COLO668 (cell line): ENCODE data around the gene DRD3.

Experiments
- DNase-seq: peaks from one replicate; lab custom pipeline; 2025; ENCODE audit not compliant: unreplicated experiment; lab: John Stamatoyannopoulos, UW

Gene DRD3

GRCh38 chr3:114186501-114186900 lies 7.6 kb upstream of the DRD3 start:
- no peak for DNase-seq

GRCh38 chr3:114179575-114179974 lies 723 bp upstream of the DRD3 start:
- DNase-seq: peak; percentile 5

- DNase-seq: no peak
Observed at GRCh38 chr3:114176890-114177289, 2.0 kb downstream of the DRD3 start.

GRCh38 chr3:114176487-114176886 lies 2.4 kb downstream of the DRD3 start:
- no peak for DNase-seq

DNA sequence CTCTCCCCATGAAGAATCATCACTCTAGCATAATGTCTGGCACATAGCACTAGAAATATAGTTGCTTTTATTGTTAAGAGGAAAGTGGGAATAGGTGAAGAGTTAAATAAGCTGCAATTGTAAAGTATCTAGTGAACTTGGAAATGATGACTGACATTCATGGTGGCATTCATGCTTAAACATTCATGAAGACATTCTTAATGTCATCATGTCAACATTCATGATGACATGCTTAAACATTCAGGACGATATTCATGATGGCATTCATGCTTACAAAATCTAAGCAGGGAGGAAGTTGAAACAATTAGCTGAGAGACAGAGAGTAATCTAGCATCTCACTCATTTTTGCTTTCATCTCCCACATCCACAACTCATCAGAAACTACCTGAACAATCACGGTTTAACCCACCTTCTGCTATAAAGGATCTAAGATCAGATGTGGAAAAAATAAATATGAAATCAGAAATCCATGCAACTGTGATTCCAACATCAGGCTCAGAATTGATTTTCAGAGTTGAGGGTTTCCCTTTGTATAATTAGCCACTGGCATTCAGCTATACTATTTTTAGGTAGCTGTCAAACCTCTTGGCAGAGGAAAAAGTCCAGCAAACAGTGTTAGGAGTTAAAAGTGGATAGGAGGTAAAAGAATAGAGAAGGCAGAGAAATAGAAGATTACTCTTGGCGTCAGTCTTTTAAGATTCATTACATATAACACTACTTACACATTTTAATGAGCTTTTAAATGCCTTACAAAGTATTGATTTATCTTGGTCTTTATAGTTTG lies 3.5 kb downstream of the DRD3 start:
- DNase-seq: no peak

- DNase-seq: no peak
Observed at GRCh38 chr3:114171677-114172076, 7.2 kb downstream of the DRD3 start.

- DNase-seq: no peak
Observed at GRCh38 chr3:114168150-114168549, 10.7 kb downstream of the DRD3 start.

DNA sequence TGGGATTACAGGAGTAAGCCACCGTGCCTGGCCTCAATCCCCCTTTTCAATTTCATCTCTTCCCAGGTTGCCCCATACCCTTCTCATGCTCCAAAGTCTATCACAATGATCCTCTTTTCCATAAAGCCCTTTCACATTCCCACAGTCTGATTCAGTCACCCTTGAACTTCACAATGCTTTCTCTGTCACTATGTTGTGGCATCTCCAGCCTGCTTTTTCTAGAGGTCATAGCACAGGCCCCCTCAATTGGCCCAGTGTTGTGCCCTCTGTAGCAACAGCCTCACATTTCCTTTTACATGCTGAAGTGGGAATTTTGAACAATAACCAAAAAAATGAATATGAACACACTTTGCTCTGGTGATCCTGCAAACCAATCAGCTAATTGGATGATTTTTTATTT lies 21.5 kb downstream of the DRD3 start:
- no peak for DNase-seq

GRCh38 chr3:114155370-114155821 lies 23.5 kb downstream of the DRD3 start:
- peak; percentile 1 for DNase-seq

DNA sequence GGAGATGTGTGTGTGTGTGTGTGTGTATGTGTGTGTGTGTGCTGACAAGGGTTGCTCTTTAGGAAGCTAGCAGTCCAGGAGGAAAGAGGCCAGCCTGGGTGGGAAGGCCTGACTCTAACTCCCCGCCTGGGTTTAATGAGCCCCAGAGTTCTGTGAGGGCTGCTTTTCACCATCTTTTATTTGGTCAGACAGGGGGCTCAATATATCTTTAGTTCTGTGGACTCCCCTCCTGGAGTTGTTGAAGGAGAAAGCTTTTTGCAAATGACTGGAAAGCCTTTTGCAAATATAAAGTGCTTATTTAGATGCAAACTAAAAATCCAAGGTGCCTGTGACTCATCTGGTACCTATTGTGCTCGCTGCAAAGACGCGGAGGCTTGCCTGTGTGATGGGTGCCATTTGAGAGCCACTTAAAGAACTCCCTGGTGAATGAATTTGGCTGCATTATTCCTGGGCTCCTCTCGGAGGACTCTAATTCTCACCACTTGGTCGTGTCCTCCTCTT lies 24.5 kb downstream of the DRD3 start:
- DNase-seq: no peak

DNA sequence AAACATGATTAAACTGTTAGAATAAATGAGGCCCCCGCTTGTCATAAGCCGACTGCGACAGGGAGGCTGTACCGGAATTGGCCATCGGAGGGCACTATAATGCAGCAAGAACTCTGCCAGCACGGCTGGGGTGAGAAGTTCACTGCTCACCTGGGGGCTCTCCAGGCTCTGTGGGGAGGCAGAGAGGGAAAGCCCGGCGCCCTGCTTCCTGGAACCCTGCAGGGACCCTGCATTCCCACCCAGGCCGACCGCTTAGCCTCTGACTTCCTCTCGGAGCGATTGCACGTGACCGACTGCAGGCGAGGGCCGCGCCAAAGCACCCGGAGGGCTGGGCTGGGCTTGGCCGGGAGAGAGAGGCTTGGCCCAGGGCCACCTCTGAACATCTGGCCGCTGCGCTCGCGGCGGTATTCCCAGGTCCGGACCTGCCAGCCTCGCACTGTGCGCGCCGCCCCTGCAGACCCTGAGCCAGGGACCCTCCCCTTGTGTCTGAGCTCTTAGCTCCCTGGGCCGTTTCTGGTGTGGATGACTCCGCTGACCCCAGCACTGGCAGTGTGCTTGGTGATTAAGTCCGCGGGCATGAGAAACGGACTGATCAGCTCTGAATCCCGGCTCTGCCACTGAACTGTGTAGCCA lies 26.2 kb downstream of the DRD3 start:
- DNase-seq: peak; percentile 74

DNA sequence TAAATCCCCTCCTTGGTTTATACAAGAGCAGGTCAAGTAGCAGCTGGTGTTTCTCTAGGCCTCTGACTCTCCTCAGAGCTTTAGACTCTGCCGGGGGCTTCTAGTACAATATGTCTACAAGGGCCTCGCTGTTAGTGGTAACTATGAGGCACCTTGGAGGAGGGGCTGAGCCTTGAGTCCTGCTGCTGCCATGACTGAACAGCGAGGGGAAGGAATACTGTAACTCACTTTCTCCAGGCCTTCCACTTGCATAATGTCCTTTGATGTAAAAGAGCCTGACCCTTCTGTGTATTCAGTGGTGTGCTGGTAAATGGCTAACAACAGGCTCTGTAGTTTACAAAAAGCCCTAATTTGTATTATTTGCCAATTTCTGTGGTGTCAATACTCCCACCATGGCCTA lies 27.8 kb downstream of the DRD3 start:
- DNase-seq: no peak

- no peak for DNase-seq
Observed at GRCh38 chr3:114147251-114147650, 31.6 kb downstream of the DRD3 start.

GRCh38 chr3:114144909-114145688 lies 33.8 kb downstream of the DRD3 start:
- no peak for DNase-seq

DNA sequence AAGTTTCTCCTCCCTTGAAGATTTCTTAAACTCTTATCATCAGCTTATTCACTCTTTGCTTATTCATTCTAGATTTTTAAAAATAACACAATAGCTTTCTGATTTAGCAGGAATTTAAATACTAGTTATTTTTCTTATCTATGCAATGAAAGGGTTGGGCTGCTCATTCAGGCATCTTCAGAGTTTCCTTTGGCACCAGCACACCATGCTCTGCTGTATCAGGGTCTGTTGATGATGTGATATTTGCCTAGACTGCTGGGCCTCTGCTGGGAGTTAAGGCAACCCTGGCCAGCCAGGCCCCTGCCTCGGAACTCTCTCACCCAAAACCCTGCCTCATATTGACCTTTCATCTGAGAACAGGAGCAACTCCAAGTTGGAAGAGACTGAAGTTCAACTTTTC lies 35.0 kb downstream of the DRD3 start:
- no peak for DNase-seq

GRCh38 chr3:114139836-114140235 lies 39.0 kb downstream of the DRD3 start:
- no peak for DNase-seq

- no peak for DNase-seq
Observed at GRCh38 chr3:114133947-114134346, 44.9 kb downstream of the DRD3 start.

DNA sequence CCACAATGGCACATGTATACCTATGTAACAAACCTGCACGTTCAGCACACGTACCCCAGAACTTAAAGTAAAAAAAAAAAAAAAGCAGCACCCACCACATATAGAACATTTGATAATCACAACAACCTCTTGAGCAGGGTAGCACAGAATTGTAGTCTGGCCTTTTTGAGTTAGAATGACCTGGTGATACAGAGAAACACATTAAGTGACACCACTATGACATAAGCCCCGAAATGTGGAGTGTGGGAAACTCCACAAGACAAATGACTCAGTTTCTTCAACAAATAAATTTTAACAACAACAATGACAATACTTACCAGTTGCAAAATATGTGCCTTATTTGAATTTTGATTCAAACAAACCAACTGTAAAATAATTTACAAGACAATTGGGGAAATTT lies 46.4 kb downstream of the DRD3 start:
- no peak for DNase-seq

GRCh38 chr3:114128826-114129225 lies 50.0 kb downstream of the DRD3 start:
- DNase-seq: no peak

- no peak for DNase-seq
Observed at GRCh38 chr3:114128231-114128630, 50.6 kb downstream of the DRD3 start.

GRCh38 chr3:114127517-114127916 lies 51.3 kb downstream of the DRD3 start:
- DNase-seq: no peak

DNA sequence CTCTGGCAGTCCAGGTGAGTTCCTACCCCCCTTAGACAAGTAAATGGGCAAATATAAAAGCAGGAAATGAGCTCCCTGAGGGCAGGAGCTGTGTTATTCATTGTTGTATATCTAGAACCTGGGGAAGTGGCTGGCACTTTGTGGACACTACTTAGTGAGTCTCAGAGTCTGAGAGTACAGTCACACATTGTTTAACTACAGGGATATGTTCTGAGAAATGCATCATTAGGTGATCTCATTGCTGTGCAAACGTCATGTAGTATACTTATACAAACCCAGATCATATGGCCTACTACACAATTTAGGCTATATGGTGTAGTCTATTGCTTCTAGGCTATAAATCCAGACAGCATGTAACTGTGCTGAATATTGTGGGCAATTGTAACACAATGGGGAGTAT lies 52.4 kb downstream of the DRD3 start:
- no peak for DNase-seq
